ENCODE measurements around the gene RBP3.

Gene RBP3

DNA sequence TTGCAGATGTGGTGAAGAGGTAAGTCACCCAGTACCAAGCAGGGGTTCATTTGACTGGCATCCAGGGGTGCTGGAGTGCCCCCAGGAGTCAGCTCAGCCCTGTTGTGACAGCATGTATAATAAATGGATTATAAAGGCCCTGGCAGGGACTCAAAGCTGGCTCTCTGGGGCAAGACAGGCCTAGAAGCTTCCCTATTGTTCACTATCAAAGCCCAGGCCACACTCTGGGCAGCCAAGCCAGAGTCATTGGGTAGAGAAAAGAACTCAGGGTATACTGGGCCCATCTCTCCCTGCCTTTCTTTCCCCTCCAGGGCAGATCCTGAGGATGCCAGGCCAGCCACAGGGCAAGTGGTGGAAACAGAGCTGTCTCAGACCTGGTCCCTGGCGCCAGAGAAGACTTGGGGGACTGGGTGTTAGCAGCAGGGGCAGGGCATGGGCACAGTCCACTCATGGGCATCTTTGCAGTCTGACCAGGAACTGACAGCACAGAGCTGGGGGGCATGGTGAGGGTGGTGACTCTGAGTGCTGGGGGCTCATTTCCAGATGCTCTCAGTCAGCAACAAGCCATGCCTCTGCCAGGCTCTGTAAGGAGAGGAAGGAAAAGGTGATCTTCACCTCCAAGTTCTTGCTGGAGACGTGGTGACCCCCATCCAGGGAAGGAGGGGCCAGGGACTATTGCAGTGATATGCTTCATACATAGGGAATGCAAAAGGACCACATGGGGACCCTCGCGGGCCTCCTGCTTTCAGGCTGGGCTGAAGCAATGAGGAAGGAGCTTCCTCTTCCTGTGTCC is 11.7 kb downstream of the RBP3 start:
- no peak for DNase-seq

- no peak for DNase-seq
Measured at GRCh38 chr10:47360419-47361040, 12.4 kb downstream of the RBP3 start.

DNA sequence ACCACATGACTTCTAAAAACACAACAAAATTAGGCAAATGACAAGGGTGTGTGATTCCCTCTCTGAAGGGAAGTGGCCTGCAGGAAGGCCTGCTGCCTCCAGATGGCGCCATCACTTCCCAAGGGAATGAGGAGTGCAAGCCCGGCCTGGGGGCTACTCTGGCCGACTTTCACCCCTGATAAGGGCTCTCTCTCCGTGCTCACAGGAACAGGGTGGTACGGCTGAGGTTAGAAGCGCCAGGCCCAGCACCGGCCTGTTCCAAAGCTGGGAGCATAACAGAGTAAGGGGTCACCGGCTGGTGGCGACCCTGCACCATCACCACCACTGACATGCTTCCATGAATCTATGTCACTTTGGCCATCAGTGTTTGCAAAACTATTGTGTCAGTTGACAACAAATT is 13.1 kb downstream of the RBP3 start:
- DNase-seq = peak; percentile 63

GRCh38 chr10:47362199-47362598 is 14.0 kb downstream of the RBP3 start:
- no peak for DNase-seq

GRCh38 chr10:47363781-47364180 is 15.6 kb downstream of the RBP3 start:
- DNase-seq = no peak

GRCh38 chr10:47364366-47364765 is 16.2 kb downstream of the RBP3 start:
- no peak for DNase-seq

GRCh38 chr10:47364911-47365310 is 16.7 kb downstream of the RBP3 start:
- DNase-seq = no peak

GRCh38 chr10:47365431-47366180 is 17.4 kb downstream of the RBP3 start:
- DNase-seq = no peak

GRCh38 chr10:47366181-47366631 is 18.0 kb downstream of the RBP3 start:
- DNase-seq = no peak

- no peak for DNase-seq
Measured at GRCh38 chr10:47366731-47367460, 18.7 kb downstream of the RBP3 start.

DNA sequence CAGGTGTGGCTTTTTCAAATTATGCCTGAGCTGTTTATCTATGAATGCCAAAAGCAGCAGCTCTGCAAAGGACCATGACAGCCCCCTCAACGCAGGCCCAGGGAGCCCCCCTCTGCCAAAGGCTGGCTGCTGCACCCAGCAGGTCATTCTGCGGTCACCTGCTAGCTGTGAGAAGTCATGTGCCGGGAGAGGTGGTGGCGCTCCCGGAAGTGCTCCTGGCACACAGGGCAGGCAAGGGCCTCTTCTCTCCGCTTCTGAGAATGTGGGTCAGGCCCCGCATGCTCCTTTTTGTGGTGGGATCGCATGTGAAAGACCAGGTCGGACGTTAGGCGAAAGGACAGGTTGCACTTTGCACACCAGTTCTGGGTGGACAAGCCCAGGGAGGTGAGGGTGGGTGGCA is 19.5 kb downstream of the RBP3 start:
- DNase-seq = no peak

DNA sequence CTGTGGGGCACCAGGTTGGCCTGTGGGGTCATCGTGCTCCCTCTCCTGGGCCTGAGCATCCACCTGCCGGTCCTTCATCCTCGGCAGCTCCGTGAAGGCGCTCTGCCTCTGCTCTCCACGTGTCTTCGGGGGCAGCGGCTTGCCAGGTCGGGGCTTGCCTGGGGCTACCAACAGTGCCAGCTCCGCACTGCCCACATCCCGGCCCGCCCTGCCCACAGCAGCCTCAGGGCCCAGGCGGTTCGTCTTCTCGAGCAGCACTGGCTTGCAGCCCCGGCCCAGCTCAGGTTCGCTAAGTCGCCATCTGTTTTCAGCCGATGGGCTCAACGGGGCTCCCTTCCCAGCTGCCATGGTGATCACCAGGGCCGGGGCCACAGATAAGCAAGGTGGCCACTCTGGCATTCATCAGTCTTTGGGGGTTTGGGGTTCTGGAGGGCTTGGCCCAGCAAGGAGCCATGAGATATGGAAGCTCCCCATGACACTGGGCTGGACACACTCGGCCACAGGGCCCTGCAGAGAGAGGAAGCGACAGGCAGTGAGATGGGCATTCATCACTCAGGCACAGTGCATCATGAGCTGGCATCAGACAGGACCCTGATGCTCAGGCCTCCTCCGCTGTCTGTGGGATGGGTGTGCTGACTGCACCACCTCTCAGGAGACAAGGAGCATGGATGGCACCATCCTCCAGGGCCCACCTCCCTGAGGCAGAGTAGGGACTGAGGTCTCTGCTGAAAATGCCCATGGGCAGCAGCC is 20.4 kb downstream of the RBP3 start:
- DNase-seq = no peak

DNA sequence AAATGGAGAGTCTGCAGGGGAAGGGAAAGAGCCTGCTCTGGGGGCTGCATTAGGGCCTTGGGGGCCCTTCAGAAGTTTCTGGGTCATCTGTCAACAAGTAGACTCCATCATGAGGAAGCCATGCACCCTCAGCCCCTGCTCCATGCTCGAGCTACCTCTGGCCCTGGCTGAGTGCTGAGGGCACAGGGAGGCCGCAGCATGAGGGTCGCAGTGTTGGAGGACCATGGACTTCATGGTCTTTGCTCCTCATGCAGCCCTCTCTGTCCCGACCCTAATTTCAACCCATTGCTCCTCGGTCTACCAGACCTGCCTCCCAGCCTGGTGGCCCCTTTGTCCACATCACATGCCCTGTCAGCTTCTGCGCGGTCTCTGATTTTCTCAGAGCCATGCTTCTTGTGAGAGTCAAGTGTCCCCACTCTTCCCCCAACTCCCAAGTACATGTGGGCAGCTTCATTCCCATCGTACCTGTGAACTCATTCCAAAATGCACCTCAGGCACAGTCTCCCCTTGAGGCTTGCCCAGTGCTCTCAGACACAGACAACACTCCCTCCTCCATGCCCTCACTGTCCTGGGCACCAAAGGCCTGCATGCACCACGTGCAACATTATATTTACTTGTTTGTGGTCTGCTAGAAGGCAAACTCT is 21.2 kb downstream of the RBP3 start:
- DNase-seq = no peak

GRCh38 chr10:47370015-47370767 is 22.0 kb downstream of the RBP3 start:
- no peak for DNase-seq

DNA sequence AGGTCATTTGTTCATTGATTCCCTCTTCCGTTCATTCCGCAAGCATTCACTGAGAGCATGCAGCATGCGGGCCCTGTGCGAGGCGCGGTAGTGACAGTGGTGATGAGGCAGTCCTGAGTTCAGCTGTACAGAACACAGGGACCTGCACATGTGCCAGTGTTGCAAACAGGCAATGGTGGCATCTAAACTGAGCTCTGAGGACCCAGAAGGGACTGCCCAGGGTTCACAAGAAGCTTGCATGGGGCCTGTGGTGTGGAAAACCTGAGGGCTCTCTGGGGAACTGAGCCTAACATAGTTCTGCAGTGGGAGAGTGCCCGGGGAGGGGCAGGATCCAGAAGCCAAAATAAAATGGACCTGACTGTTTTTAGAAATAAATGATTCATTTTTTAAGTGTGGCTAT is 22.7 kb downstream of the RBP3 start:
- no peak for DNase-seq

GRCh38 chr10:47371629-47372485 is 23.7 kb downstream of the RBP3 start:
- DNase-seq = no peak

- no peak for DNase-seq
Measured at GRCh38 chr10:47372726-47373125, 24.6 kb downstream of the RBP3 start.

DNA sequence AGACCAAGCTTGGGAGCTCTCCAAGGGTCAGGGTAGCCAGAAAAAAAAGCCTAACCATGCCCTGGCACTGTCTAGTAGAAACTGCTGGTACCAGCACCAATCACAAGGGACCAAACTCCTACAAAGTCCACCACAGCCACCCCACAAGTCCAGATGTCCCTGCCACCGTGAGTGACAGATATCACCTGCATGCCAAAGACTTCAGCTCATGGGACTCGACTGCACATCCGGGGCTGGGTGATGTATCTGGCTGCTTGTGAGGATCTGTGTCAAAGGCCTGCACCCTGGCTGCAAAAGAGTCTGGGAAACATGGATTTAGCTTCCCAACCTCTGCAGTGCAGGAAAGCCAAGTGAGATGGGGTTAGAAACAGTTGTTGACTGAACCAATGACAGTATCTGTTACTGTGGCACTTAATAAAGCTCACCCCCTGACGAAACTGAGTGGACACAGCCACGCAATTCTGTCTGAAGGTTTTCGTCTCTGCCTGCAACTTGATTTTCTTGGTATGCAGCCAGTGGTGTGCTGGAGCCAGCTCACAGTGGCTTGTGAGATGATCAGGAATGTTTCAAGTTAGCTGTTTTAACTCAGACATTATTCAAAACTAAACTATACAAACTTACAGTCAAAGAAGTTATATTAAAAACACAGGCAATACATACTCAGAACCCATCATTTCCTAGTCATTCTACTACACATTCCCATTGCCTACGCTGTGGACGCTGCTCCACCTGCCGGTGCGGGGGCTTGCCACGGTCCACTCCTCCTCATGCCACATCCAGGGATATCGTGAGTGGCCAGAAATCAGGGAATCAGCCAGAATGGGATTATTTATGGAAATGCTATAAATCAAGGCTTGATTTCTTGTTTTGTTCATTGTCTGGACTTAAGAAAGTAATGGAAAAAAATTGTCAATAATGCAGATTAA is 26.7 kb downstream of the RBP3 start:
- no peak for DNase-seq
